IMR-90 (cell line): ENCODE measurements around the gene LDLRAD3. TPM values are rescaled to one million over a fixed set of nuclear protein-coding genes. Genes with fewer than 3 reads are reported as not detected.

Experiments used
- ATAC-seq: fragments of 200-7000 bp; cut with Tn5 transposase; 2 replicates; pipeline ENCODE4 v1.9.1; 2020; ENCODE audit warnings: low read depth, mild to moderate bottlenecking, moderate library complexity
- BruUV-seq: library from RNA; stranded (reverse); fragments of 400-500 nt; replicated peaks from 2 replicates; lab custom pipeline; 2021; lab: Mats Ljungman, UMichigan
- CTCF ChIA-PET: fragments of 300-600 bp; formaldehyde crosslinking; extraction: SDS; loops from one replicate; lab custom pipeline; 2021; ENCODE audit warnings: antibody characterized with exemption; lab: Yijun Ruan, JAX
- POLR2A ChIA-PET: fragments of 300-600 bp; sonication (Branson Sonifier 250); formaldehyde crosslinking; loops from one replicate; lab custom pipeline; 2022; ENCODE audit warnings: antibody characterized with exemption; ENCODE audit not compliant: unreplicated experiment; lab: Charles Lee
- DNase-seq: peaks from one replicate; pipeline ENCODE4 v3.0.0; 2013
- H2AFZ ChIP-seq: replicated peaks from 2 replicates; pipeline ENCODE3; 2013; ENCODE audit warnings: low read length, mild to moderate bottlenecking; ENCODE audit not compliant: poor library complexity
- H2AK5ac ChIP-seq: 2 replicates; pipeline ENCODE4 v1.6.1; 2013; ENCODE audit warnings: low read depth, low read length, inconsistent platforms
- H2AK9ac ChIP-seq: replicated peaks from 2 replicates; pipeline ENCODE3; 2013; ENCODE audit warnings: mild to moderate bottlenecking, low read depth, low read length, moderate library complexity; ENCODE audit not compliant: poor library complexity
- H2BK120ac ChIP-seq: 2 replicates; pipeline ENCODE4 v1.6.1; 2013; ENCODE audit warnings: low read depth, low read length, inconsistent platforms
- H2BK15ac ChIP-seq: 3 replicates; pipeline ENCODE4 v1.6.1; 2013; ENCODE audit warnings: low read depth, low read length, inconsistent platforms
- H2BK20ac ChIP-seq: 2 replicates; pipeline ENCODE4 v1.6.1; 2013; ENCODE audit warnings: low read depth, mild to moderate bottlenecking, inconsistent platforms, low read length, moderate library complexity
- H2BK5ac ChIP-seq: 2 replicates; pipeline ENCODE4 v1.6.1; 2013; ENCODE audit warnings: mild to moderate bottlenecking, low read depth, low read length, inconsistent platforms; ENCODE audit not compliant: poor library complexity, severe bottlenecking
- H3K14ac ChIP-seq: replicated peaks from 2 replicates; pipeline ENCODE4 v1.6.1; 2013; ENCODE audit warnings: low read depth, low read length, inconsistent platforms
- H3K18ac ChIP-seq: 2 replicates; pipeline ENCODE4 v1.6.1; 2013; ENCODE audit warnings: low read depth, low read length, control low read depth
- H3K23ac ChIP-seq: 2 replicates; pipeline ENCODE4 v1.6.1; 2013; ENCODE audit warnings: low read depth, low read length, inconsistent platforms
- H3K27ac ChIP-seq: 2 replicates; pipeline ENCODE4 v1.5.1; 2013; ENCODE audit warnings: mild to moderate bottlenecking, control low read depth, low read length; ENCODE audit not compliant: insufficient read depth
- H3K27me3 ChIP-seq: 2 replicates; pipeline ENCODE4 v1.6.1; 2013; ENCODE audit warnings: low read length; ENCODE audit not compliant: control insufficient read depth, insufficient read depth
- H3K36me3 ChIP-seq: 2 replicates; pipeline ENCODE4 v1.6.1; 2013; ENCODE audit warnings: low read length, mixed read lengths; ENCODE audit not compliant: control insufficient read depth, insufficient read depth
- H3K4ac ChIP-seq: 2 replicates; pipeline ENCODE4 v1.6.1; 2013; ENCODE audit warnings: low read depth, low read length, inconsistent platforms
- H3K4me1 ChIP-seq: 2 replicates; pipeline ENCODE4 v1.6.1; 2013; ENCODE audit warnings: low read length, mixed read lengths; ENCODE audit not compliant: control insufficient read depth, insufficient read depth
- H3K4me2 ChIP-seq: 2 replicates; pipeline ENCODE4 v1.6.1; 2013; ENCODE audit warnings: low read depth, mild to moderate bottlenecking, control low read depth, low read length, moderate library complexity
- H3K4me3 ChIP-seq: 2 replicates; pipeline ENCODE4 v1.5.1; 2013; ENCODE audit warnings: low read depth, mild to moderate bottlenecking, control low read depth, low read length, moderate library complexity; ENCODE audit not compliant: insufficient read depth
- H3K56ac ChIP-seq: 2 replicates; pipeline ENCODE4 v1.6.1; 2013; ENCODE audit warnings: low read length, inconsistent platforms; ENCODE audit not compliant: insufficient read depth; ENCODE audit errors: extremely low read depth
- H3K79me1 ChIP-seq, 2 experiments: 2 replicates each; pipeline ENCODE4 v1.6.1; 2013; ENCODE audit warnings: low read length in 2 of 2, inconsistent platforms in 1 of 2, low read depth in 1 of 2
- H3K9ac ChIP-seq: 2 replicates; pipeline ENCODE4 v1.6.1; 2013; ENCODE audit warnings: low read depth, low read length, control low read depth
- H3K9me1 ChIP-seq: 2 replicates; pipeline ENCODE4 v1.6.1; 2013; ENCODE audit warnings: low read length, inconsistent platforms; ENCODE audit not compliant: insufficient read depth
- H3K9me3 ChIP-seq: 2 replicates; pipeline ENCODE4 v1.6.1; 2013; ENCODE audit warnings: low read length; ENCODE audit not compliant: control insufficient read depth, insufficient read depth
- H4K20me1 ChIP-seq: 2 replicates; pipeline ENCODE4 v1.6.1; 2013; ENCODE audit warnings: low read length, inconsistent platforms; ENCODE audit not compliant: insufficient read depth
- H4K5ac ChIP-seq: 2 replicates; pipeline ENCODE4 v1.6.1; 2013; ENCODE audit warnings: mild to moderate bottlenecking, low read depth, low read length, control low read depth
- H4K8ac ChIP-seq, 2 experiments: 2 replicates each; pipeline ENCODE4 v1.6.1; 2013; ENCODE audit warnings: low read depth in 2 of 2, low read length in 2 of 2, control low read depth in 1 of 2, inconsistent platforms in 1 of 2
- H4K91ac ChIP-seq: 2 replicates; pipeline ENCODE4 v1.6.1; 2013; ENCODE audit warnings: low read depth, low read length, inconsistent platforms; ENCODE audit not compliant: insufficient read depth
- BHLHE40 ChIP-seq: fragments of 150-350 bp; IDR thresholded peaks from 2 replicates; pipeline ENCODE4 v1.6.1; 2016; ENCODE audit warnings: mild to moderate bottlenecking, low read depth, low read length
- CEBPB ChIP-seq: IDR thresholded peaks from 2 replicates; pipeline ENCODE4 v1.6.1; 2012; ENCODE audit warnings: low read depth, low read length, improper control_type of control experiment
- CHD1 ChIP-seq: IDR thresholded peaks from 2 replicates; pipeline ENCODE4 v1.6.1; 2012; ENCODE audit warnings: low read depth, low read length, improper control_type of control experiment
- CTCF ChIP-seq: conservative IDR thresholded peaks from 2 replicates; pipeline ENCODE4 v1.5.1; 2012; ENCODE audit warnings: mild to moderate bottlenecking, low read depth, low read length, improper control_type of control experiment
- FOS ChIP-seq: fragments of 150-350 bp; IDR thresholded peaks from 2 replicates; pipeline ENCODE4 v1.6.1; 2016; ENCODE audit warnings: low read depth, low read length
- MAFK ChIP-seq: IDR thresholded peaks from 2 replicates; pipeline ENCODE4 v1.6.1; 2012; ENCODE audit warnings: low read depth, low read length, improper control_type of control experiment
- MAZ ChIP-seq: IDR thresholded peaks from 2 replicates; pipeline ENCODE4 v1.6.1; 2012; ENCODE audit warnings: low read depth, mild to moderate bottlenecking, low read length, improper control_type of control experiment, moderate library complexity, borderline replicate concordance
- MXI1 ChIP-seq: IDR thresholded peaks from 2 replicates; pipeline ENCODE4 v1.6.1; 2012; ENCODE audit warnings: low read depth, mild to moderate bottlenecking, low read length, moderate library complexity, borderline replicate concordance
- NFE2L2 ChIP-seq: fragments of 150-350 bp; IDR thresholded peaks from 2 replicates; pipeline ENCODE4 v1.6.1; 2016; ENCODE audit warnings: low read depth, mild to moderate bottlenecking, low read length
- POLR2A ChIP-seq: IDR thresholded peaks from 2 replicates; pipeline ENCODE4 v1.6.1; 2012; ENCODE audit warnings: mild to moderate bottlenecking, low read depth, low read length
- RAD21 ChIP-seq: IDR thresholded peaks from 2 replicates; pipeline ENCODE4 v1.6.1; 2012; ENCODE audit warnings: low read length, improper control_type of control experiment
- RCOR1 ChIP-seq: IDR thresholded peaks from 2 replicates; pipeline ENCODE4 v1.6.1; 2012; ENCODE audit warnings: mild to moderate bottlenecking, low read length, improper control_type of control experiment; ENCODE audit not compliant: insufficient replicate concordance
- SMC3 ChIP-seq: fragments of 150-350 bp; IDR thresholded peaks from 2 replicates; pipeline ENCODE4 v1.6.1; 2016; ENCODE audit warnings: low read depth, mild to moderate bottlenecking, antibody characterized with exemption, low read length, moderate library complexity
- WGBS, 2 experiments: methylation state at CpG; one replicate each; pipeline versions ENCODE4 v1.1.5 to v1.1.7; 2013; ENCODE audit warnings: missing lambda C conversion rate in 2 of 2; ENCODE audit not compliant: insufficient read length in 1 of 2; ENCODE audit errors: extremely low coverage in 2 of 2; 5-methylcytosine and 5-hydroxymethylcytosine counted together
- dilution Hi-C: fragments of 300-500 bp; cut with HindIII; formaldehyde crosslinking; loops from one replicate; pipeline ENCODE4 v1.14.3; 2018; ENCODE audit warnings: low sequenced_read_pairs; ENCODE audit not compliant: unreplicated experiment
- in situ Hi-C: fragments of 300-500 bp; cut with MboI; formaldehyde crosslinking; loops from 3 replicates; pipeline ENCODE4 v1.14.3; 2019; ENCODE audit warnings: low sequenced_read_pairs, inconsistent platforms, mixed read lengths
- intact Hi-C: fragments of 100-400 bp; cut with micrococcal nuclease; formaldehyde crosslinking; loops from 2 replicates; pipeline ENCODE4 v1.10.0; 2022
- polyA plus RNA-seq, 3 experiments: library from polyadenylated mRNA; depleted of rRNA; stranded (reverse); fragments of >200 nt; gene quantifications; 2 replicates each; pipeline ENCODE4 v1.2.3, GENCODE V29; 2012; ENCODE audit warnings: low replicate concordance in 1 of 3
- total RNA-seq: library from RNA; depleted of rRNA; stranded (reverse); fragments of >200 nt; gene quantifications from 2 replicates; pipeline ENCODE4 v1.2.3, GENCODE V29; 2012
- TF ChIP-seq, protein P1 (sequence below): fragments of 150-350 bp; IDR thresholded peaks from 2 replicates; pipeline ENCODE4 v1.6.1; 2016; ENCODE audit warnings: low read depth, mild to moderate bottlenecking, low read length, moderate library complexity, borderline replicate concordance

Gene LDLRAD3
- total and polyA plus RNA-seq, 2 of the 4 experiments (the other 2 are of a cell fraction), result 2.7 to 6.4 TPM

- H2BK15ac ChIP-seq, result no peak overlapping the region
- no peak overlapping the region for H2BK120ac ChIP-seq
- H4K91ac ChIP-seq, result no peak overlapping the region
- H3K9me1 ChIP-seq, result no peaks in the 10 kb centered on the region
- POLR2A ChIA-PET, result no interaction called here
- no peaks in the 10 kb centered on the region for H3K4me1 ChIP-seq
- BruUV-seq, result no TSS peak
- CTCF ChIA-PET, result interaction anchor here (0.8 to 1.6 kb wide), 6 partner anchors 10 to 427 kb away, joined by 3 to 8 read pairs (median 4); no protein-coding TSS in a partner anchor
- no peak overlapping the region for H2AK9ac ChIP-seq
- dilution Hi-C loops (no loop called here), in situ Hi-C loops (no loop called here), intact Hi-C loops (no loop called here)
- no peak overlapping the region for H3K14ac ChIP-seq
- H3K4ac ChIP-seq, result no peak overlapping the region
- peaks cover 4% of the 10 kb centered on the region for H3K9me3 ChIP-seq
- H3K23ac ChIP-seq, result no peak overlapping the region
- no peak overlapping the region for H3K4me3 ChIP-seq
- no peak overlapping the region for H4K8ac ChIP-seq
- no peak overlapping the region for H3K18ac ChIP-seq
- ATAC-seq (peak; percentile 96), DNase-seq (peak; percentile 91)
- no peaks in the 10 kb centered on the region for H4K20me1 ChIP-seq
- no peak overlapping the region for H2BK5ac ChIP-seq
- H2BK20ac ChIP-seq, result no peak overlapping the region
- H3K56ac ChIP-seq, result no peak overlapping the region
- H3K9ac ChIP-seq, result no peak overlapping the region
- no peaks in the 10 kb centered on the region for H3K79me1 ChIP-seq
- no CpG with 5 or more reads among the region's 2 CpGs for WGBS, 2 experiments
- no peak overlapping the region for H2AFZ ChIP-seq
- H3K27ac ChIP-seq, result no peak overlapping the region
- TF ChIP-seq CTCF, result no peak
- peak; percentile 34; the same call in 1 of the 2 replicates for TF ChIP-seq CEBPB
- TF ChIP-seq SMC3, result no peak
- TF ChIP-seq, protein P1, sequence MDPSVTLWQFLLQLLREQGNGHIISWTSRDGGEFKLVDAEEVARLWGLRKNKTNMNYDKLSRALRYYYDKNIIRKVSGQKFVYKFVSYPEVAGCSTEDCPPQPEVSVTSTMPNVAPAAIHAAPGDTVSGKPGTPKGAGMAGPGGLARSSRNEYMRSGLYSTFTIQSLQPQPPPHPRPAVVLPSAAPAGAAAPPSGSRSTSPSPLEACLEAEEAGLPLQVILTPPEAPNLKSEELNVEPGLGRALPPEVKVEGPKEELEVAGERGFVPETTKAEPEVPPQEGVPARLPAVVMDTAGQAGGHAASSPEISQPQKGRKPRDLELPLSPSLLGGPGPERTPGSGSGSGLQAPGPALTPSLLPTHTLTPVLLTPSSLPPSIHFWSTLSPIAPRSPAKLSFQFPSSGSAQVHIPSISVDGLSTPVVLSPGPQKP, result no peak
- TF ChIP-seq POLR2A, result no peak
- TF ChIP-seq BHLHE40, result peak; percentile 70; the same call in 1 of the 2 replicates
- peak; percentile 20 for TF ChIP-seq RCOR1
- TF ChIP-seq MXI1, result peak; percentile 85
- 0 out of 2 replicates have a peak, but pooled peaks have one; percentile 13 for TF ChIP-seq MAFK
- TF ChIP-seq RAD21, result no peak
- no peak for TF ChIP-seq MAZ
- no peak for TF ChIP-seq NFE2L2
- peak; percentile 33; the same call in 1 of the 2 replicates for TF ChIP-seq FOS
- TF ChIP-seq CHD1, result no peak
- no peak overlapping the region for H4K5ac ChIP-seq
- H3K27me3 ChIP-seq, result peaks cover 18% of the 10 kb centered on the region
- H2AK5ac ChIP-seq, result no peak overlapping the region
- H3K36me3 ChIP-seq, result no peaks in the 10 kb centered on the region
- no peak overlapping the region; the same call in 1 of the 2 replicates for H3K4me2 ChIP-seq
Measured at GRCh38 chr11:36249246-36249645, 305.4 kb downstream of the LDLRAD3 start.
